Fibroblast of lung (primary cell): ENCODE measurements around the gene NTNG1. TPM values are rescaled to one million over a fixed set of nuclear protein-coding genes. Genes with fewer than 3 reads are reported as not detected.
A peak's percentile ranks its signal among the peaks of the same experiment; 100 is the strongest.

Experiments used
- DNase-seq, 2 donors: peaks; one replicate each; pipeline versions ENCODE4 v3.0.0 to v3.0.0-alpha.2; 2010; ENCODE audit warnings: low read depth in 2 of 2
- H2AFZ ChIP-seq: 2 replicates; pipeline ENCODE4 v1.5.1; 2012; ENCODE audit warnings: low read length, control low read depth, inconsistent platforms
- H3K27ac ChIP-seq: 2 replicates; pipeline ENCODE4 v1.5.1; 2011; ENCODE audit warnings: low read length, control low read depth; ENCODE audit not compliant: insufficient read depth
- H3K27me3 ChIP-seq: 2 replicates; pipeline ENCODE4 v1.5.1; 2011; ENCODE audit warnings: mild to moderate bottlenecking, low read length; ENCODE audit not compliant: control insufficient read depth, insufficient read depth
- H3K36me3 ChIP-seq: 2 replicates; pipeline ENCODE4 v1.5.1; 2011; ENCODE audit warnings: low read length; ENCODE audit not compliant: control insufficient read depth, insufficient read depth
- H3K4me1 ChIP-seq: 2 replicates; pipeline ENCODE4 v1.5.1; 2011; ENCODE audit warnings: low read length; ENCODE audit not compliant: control insufficient read depth, insufficient read depth; ENCODE audit errors: extremely low read depth
- H3K4me2 ChIP-seq: 2 replicates; pipeline ENCODE4 v1.5.1; 2011; ENCODE audit warnings: low read length, control low read depth; ENCODE audit not compliant: insufficient read depth; ENCODE audit errors: extremely low read depth
- H3K4me3 ChIP-seq, 4 experiments: fragments of 200-600 bp in 1 of 4; sonication (generic) in 1 of 4; replicated peaks in 1 of 4; 2 replicates each; pipeline ENCODE4 v1.5.1; 2011 to 2016; ENCODE audit warnings: low read length in 4 of 4, low read depth in 3 of 4, mild to moderate bottlenecking in 3 of 4, control low read depth in 2 of 4, inconsistent platforms in 1 of 4, mixed read lengths in 1 of 4; ENCODE audit not compliant: insufficient read depth in 1 of 4; ENCODE audit errors: control extremely low read depth in 1 of 4
- H3K79me2 ChIP-seq: 2 replicates; pipeline ENCODE4 v1.5.1; 2012; ENCODE audit warnings: mild to moderate bottlenecking, low read length, inconsistent platforms; ENCODE audit not compliant: control insufficient read depth, insufficient read depth
- H3K9ac ChIP-seq: 2 replicates; pipeline ENCODE4 v1.5.1; 2011; ENCODE audit warnings: mild to moderate bottlenecking, low read length, control low read depth; ENCODE audit not compliant: insufficient read depth
- H3K9me3 ChIP-seq: 2 replicates; pipeline ENCODE4 v1.5.1; 2012; ENCODE audit warnings: low read depth, low read length; ENCODE audit not compliant: control insufficient read depth, insufficient read depth
- H4K20me1 ChIP-seq: 2 replicates; pipeline ENCODE4 v1.5.1; 2011; ENCODE audit warnings: low read length; ENCODE audit not compliant: control insufficient read depth, insufficient read depth; ENCODE audit errors: extremely low read depth
- EZH2 ChIP-seq: IDR thresholded peaks from 2 replicates; pipeline ENCODE4 v1.5.1; 2012; ENCODE audit warnings: low read length, control low read depth, mild to moderate bottlenecking; ENCODE audit errors: missing control alignments
- polyA plus RNA-seq, 2 donors: library from polyadenylated mRNA; depleted of rRNA in 1 of 2; stranded (reverse) in 1 of 2; unstranded in 1 of 2; fragments of >200 nt; gene quantifications; 2 replicates each; pipeline ENCODE4 v1.2.1, GENCODE V29; 2011 to 2012; ENCODE audit warnings: missing spikeins in 1 of 2
- total RNA-seq: library from RNA; depleted of rRNA; stranded (reverse); fragments of >200 nt; gene quantifications from 2 replicates; pipeline ENCODE4 v1.2.1, GENCODE V29; 2014
- TF ChIP-seq, protein P1 (sequence below), 2 donors: IDR thresholded peaks in 1 of 2; conservative IDR thresholded peaks in 1 of 2; 1 replicate in 1 of 2; 2 replicates in 1 of 2; pipeline ENCODE4 v1.5.1; 2011 to 2012; ENCODE audit warnings: low read length in 2 of 2, control low read depth in 1 of 2, inconsistent platforms in 1 of 2, low read depth in 1 of 2, mild to moderate bottlenecking in 1 of 2

Gene NTNG1
- total and polyA plus RNA-seq, 2 donors (not counting 1 experiment from before 2014, with no cell fraction given), result 0.82 to 8.6 TPM

GRCh38 chr1:107139833-107140702 lies 771 bp upstream of the NTNG1 start:
- Histone ChIP-seq H3K4me2 (peak overlapping the region; percentile 88), H3K9ac (peak overlapping the region; percentile 34), H3K27me3 (no peaks in the 10 kb centered on the region), H3K27ac (peak overlapping the region; percentile 50), H3K4me3 (peak overlapping the region; percentile 67 to 93 (median 71)), H3K4me1 (peaks cover 4% of the 10 kb centered on the region), H2AFZ (peak overlapping the region; percentile 69), H3K36me3 (no peaks in the 10 kb centered on the region), H4K20me1 (no peaks in the 10 kb centered on the region), H3K9me3 (no peaks in the 10 kb centered on the region), H3K79me2 (no peaks in the 10 kb centered on the region)
- peak; percentile 76 to 87 for DNase-seq
- TF ChIP-seq, protein P1, sequence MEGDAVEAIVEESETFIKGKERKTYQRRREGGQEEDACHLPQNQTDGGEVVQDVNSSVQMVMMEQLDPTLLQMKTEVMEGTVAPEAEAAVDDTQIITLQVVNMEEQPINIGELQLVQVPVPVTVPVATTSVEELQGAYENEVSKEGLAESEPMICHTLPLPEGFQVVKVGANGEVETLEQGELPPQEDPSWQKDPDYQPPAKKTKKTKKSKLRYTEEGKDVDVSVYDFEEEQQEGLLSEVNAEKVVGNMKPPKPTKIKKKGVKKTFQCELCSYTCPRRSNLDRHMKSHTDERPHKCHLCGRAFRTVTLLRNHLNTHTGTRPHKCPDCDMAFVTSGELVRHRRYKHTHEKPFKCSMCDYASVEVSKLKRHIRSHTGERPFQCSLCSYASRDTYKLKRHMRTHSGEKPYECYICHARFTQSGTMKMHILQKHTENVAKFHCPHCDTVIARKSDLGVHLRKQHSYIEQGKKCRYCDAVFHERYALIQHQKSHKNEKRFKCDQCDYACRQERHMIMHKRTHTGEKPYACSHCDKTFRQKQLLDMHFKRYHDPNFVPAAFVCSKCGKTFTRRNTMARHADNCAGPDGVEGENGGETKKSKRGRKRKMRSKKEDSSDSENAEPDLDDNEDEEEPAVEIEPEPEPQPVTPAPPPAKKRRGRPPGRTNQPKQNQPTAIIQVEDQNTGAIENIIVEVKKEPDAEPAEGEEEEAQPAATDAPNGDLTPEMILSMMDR (conservative IDR thresholded peaks at IDR 0.05 in 1 of 2, IDR thresholded peaks at IDR 0.05 in 1 of 2; ENCODE audit: low read depth in 1 of 2, low read length in 2 of 2), result no peak
- no peak for TF ChIP-seq EZH2

- peak overlapping the region; percentile 59 to 94 (median 66) for H3K4me3 ChIP-seq
- no peaks in the 10 kb centered on the region for H3K9me3 ChIP-seq
- peak overlapping the region; percentile 83 for H3K4me2 ChIP-seq
- no peaks in the 10 kb centered on the region for H3K27me3 ChIP-seq
- TF ChIP-seq EZH2, result no peak
- TF ChIP-seq, protein P1 (conservative IDR thresholded peaks at IDR 0.05 in 1 of 2, IDR thresholded peaks at IDR 0.05 in 1 of 2; ENCODE audit: low read depth in 1 of 2, low read length in 2 of 2), result no peak
- H3K79me2 ChIP-seq, result no peaks in the 10 kb centered on the region
- peak overlapping the region; percentile 12 for H2AFZ ChIP-seq
- peaks cover 4% of the 10 kb centered on the region for H3K4me1 ChIP-seq
- no peak overlapping the region for H3K9ac ChIP-seq
- H4K20me1 ChIP-seq, result no peaks in the 10 kb centered on the region
- no peaks in the 10 kb centered on the region for H3K36me3 ChIP-seq
- H3K27ac ChIP-seq, result peak overlapping the region; percentile 32
- DNase-seq, result peak; percentile 33 to 43
Observed at GRCh38 chr1:107141491-107142126, 770 bp downstream of the NTNG1 start.

GRCh38 chr1:107142140-107142542 lies 1.3 kb downstream of the NTNG1 start:
- H4K20me1 ChIP-seq, result no peaks in the 10 kb centered on the region
- peak overlapping the region; percentile 83 for H3K4me2 ChIP-seq
- peak overlapping the region; percentile 12 for H2AFZ ChIP-seq
- TF ChIP-seq, protein P1 (conservative IDR thresholded peaks at IDR 0.05 in 1 of 2, IDR thresholded peaks at IDR 0.05 in 1 of 2; ENCODE audit: low read depth in 1 of 2, low read length in 2 of 2), result peak; percentile 51 to 52
- TF ChIP-seq EZH2, result no peak
- no peaks in the 10 kb centered on the region for H3K79me2 ChIP-seq
- H3K9me3 ChIP-seq, result no peaks in the 10 kb centered on the region
- H3K27me3 ChIP-seq, result no peaks in the 10 kb centered on the region
- peak; percentile 61 to 87 for DNase-seq
- no peak overlapping the region for H3K9ac ChIP-seq
- no peaks in the 10 kb centered on the region for H3K36me3 ChIP-seq
- H3K4me3 ChIP-seq, result peak overlapping the region; percentile 59 to 94 (median 66)
- H3K27ac ChIP-seq, result no peak overlapping the region
- H3K4me1 ChIP-seq, result peaks cover 4% of the 10 kb centered on the region
